Measurements from ENCODE around the gene RNPS1.

DNA sequence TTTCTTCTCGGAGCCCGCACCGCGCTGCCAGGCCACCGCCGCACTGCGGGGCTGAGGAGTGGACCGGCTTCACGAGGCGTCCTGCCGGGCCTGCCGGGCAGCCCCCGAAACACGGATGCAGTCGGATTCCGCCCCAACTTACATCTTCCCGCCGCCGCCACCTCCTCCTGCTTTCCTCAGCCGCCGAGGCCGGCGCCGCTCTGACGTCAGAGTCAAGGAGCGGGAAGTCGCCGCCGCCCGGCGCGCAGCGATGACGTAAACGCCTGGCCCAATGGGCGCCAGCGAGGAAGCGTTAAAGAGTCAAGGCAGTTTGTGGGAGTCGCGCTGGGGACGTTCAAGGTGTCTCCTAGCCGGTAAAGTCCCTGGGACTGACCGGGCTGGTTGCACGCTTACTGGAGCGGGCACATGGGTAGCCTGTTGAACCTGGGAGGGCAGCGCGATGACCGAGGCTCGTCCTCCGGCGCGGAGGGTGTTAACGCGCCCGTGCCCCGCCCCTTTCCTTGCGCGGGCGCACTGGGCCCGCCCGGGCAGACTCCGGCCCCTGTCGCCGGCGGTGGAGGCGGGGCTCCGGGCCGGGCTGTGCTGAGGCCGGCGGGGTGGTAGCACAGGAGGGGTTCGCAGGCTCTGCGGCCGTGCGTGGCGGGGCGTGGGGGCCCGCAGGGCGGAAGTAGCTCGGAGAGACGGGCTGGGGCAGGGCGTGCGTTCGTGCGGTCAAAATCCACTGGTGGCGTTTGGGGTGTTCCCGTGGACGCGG, at the start of gene RNPS1:
- TF ChIP-seq POLR2A (IDR thresholded peaks at IDR 0.05; ENCODE audit: low read depth, low read length) (peak; percentile 92), POLR2AphosphoS5 (IDR thresholded peaks at IDR 0.05; ENCODE audit: low read depth, low read length) (peak; percentile 94), TAF1 (IDR thresholded peaks at IDR 0.05; ENCODE audit: borderline replicate concordance, low read depth, low read length) (peak; percentile 86; the same call in 1 of the 2 replicates)

Measured in GM12892 (cell line).